ENCODE results near the gene DNAJC2.
"Not testable (repeated sequence)": the region's sequence is repeated elsewhere in the genome, so short reads cannot be mapped to it uniquely, and the experiment has no call there.

DNAJC2 gene

GRCh38 chr7:103338864-103339263 is 5.7 kb downstream of the DNAJC2 start:
- no peak for DNase-seq

- DNase-seq = no peak
These were observed 7.8 kb downstream of the DNAJC2 start for GRCh38 chr7:103336761-103337160.

- DNase-seq = no peak
These were observed 18.8 kb downstream of the DNAJC2 start for GRCh38 chr7:103325744-103326143.

GRCh38 chr7:103317009-103317408 is 27.6 kb downstream of the DNAJC2 start:
- no peak for DNase-seq

- DNase-seq = no peak
These were observed 28.1 kb downstream of the DNAJC2 start for GRCh38 chr7:103316380-103316941.

- no peak for DNase-seq
These were observed 29.7 kb downstream of the DNAJC2 start for GRCh38 chr7:103314852-103315251.

GRCh38 chr7:103307503-103308231 is 36.9 kb downstream of the DNAJC2 start:
- DNase-seq = no peak

- DNase-seq = no peak
These were observed 43.1 kb downstream of the DNAJC2 start for GRCh38 chr7:103301441-103301840.

- DNase-seq = no peak
These were observed 44.9 kb downstream of the DNAJC2 start for GRCh38 chr7:103299660-103300059.

- DNase-seq = no peak
These were observed 46.8 kb downstream of the DNAJC2 start for GRCh38 chr7:103297837-103298179.

GRCh38 chr7:103296901-103297836 is 47.4 kb downstream of the DNAJC2 start, which contains the start of gene PMPCB:
Gene PMPCB, plus strand, starts transcription at chr7:103297435. Its CDS starts 25 bp downstream, at chr7:103297460.
- peak; percentile 95 to 96 for DNase-seq

GRCh38 chr7:103293526-103293925 is 51.0 kb downstream of the DNAJC2 start:
- no peak for DNase-seq

GRCh38 chr7:103292122-103292521 is 52.4 kb downstream of the DNAJC2 start:
- no peak for DNase-seq

GRCh38 chr7:103282802-103283427 is 61.7 kb downstream of the DNAJC2 start:
- not testable (repeated sequence) for DNase-seq

GRCh38 chr7:103280803-103281155 is 63.8 kb downstream of the DNAJC2 start:
- not testable (repeated sequence) for DNase-seq

- peak; percentile 95 for DNase-seq
These were observed 64.4 kb downstream of the DNAJC2 start for GRCh38 chr7:103279963-103280802.

GRCh38 chr7:103279636-103279962 is 65.0 kb downstream of the DNAJC2 start:
- not testable (repeated sequence) for DNase-seq

- not testable (repeated sequence) for DNase-seq
These were observed 66.4 kb downstream of the DNAJC2 start for GRCh38 chr7:103278195-103278594.

- DNase-seq = not testable (repeated sequence)
These were observed 69.7 kb downstream of the DNAJC2 start for GRCh38 chr7:103274867-103275266.

GRCh38 chr7:103273374-103273773 is 71.2 kb downstream of the DNAJC2 start:
- DNase-seq = not testable (repeated sequence)

- not testable (repeated sequence) for DNase-seq
These were observed 78.3 kb downstream of the DNAJC2 start for GRCh38 chr7:103266229-103266628.

- not testable (repeated sequence) for DNase-seq
These were observed 80.5 kb downstream of the DNAJC2 start for GRCh38 chr7:103264054-103264453.

Data from CD4-positive, alpha-beta T cell treated with Interleukin-4 for 1 hour (primary cell).